Small intestine (tissue), 7 donors: ENCODE results near the gene DMXL2. TPM values are rescaled to one million over a fixed set of nuclear protein-coding genes. Genes with fewer than 3 reads are reported as not detected.
"Not testable (repeated sequence)": the region's sequence is repeated elsewhere in the genome, so short reads cannot be mapped to it uniquely, and the experiment has no call there.

Source experiments
- DNase-seq, 2 donors: peaks; one replicate each; pipeline versions ENCODE4 v3.0.0 to v3.0.0-alpha.2; 2013
- FAIRE-seq: peaks from 2 replicates; lab custom pipeline; 2012; peaks lifted over from hg19 to GRCh38; lab: Jason Lieb, UNC
- H3K27ac ChIP-seq, 3 donors: one replicate each; pipeline ENCODE4 v1.5.1; 2013; ENCODE audit warnings: low read length in 2 of 3, mild to moderate bottlenecking in 2 of 3, control low read depth in 1 of 3, inconsistent platforms in 1 of 3, low read depth in 1 of 3, moderate library complexity in 1 of 3
- H3K27me3 ChIP-seq, 3 donors: one replicate each; pipeline ENCODE4 v1.6.1; 2013; ENCODE audit warnings: low read length in 3 of 3, inconsistent platforms in 1 of 3; ENCODE audit not compliant: control insufficient read depth in 3 of 3, insufficient read depth in 3 of 3
- H3K36me3 ChIP-seq, 3 donors: one replicate each; pipeline ENCODE4 v1.6.1; 2013; ENCODE audit warnings: low read length in 3 of 3, inconsistent platforms in 1 of 3, low read depth in 1 of 3, mild to moderate bottlenecking in 1 of 3, moderate library complexity in 1 of 3; ENCODE audit not compliant: control insufficient read depth in 3 of 3, insufficient read depth in 2 of 3
- H3K4me1 ChIP-seq, 3 donors: one replicate each; pipeline ENCODE4 v1.6.1; 2013; ENCODE audit warnings: low read length in 2 of 3, inconsistent platforms in 1 of 3, low read depth in 1 of 3, mild to moderate bottlenecking in 1 of 3, moderate library complexity in 1 of 3; ENCODE audit not compliant: control insufficient read depth in 3 of 3, insufficient read depth in 2 of 3
- H3K4me3 ChIP-seq, 3 donors: one replicate each; pipeline ENCODE4 v1.5.1; 2013; ENCODE audit warnings: low read length in 3 of 3, control low read depth in 1 of 3, inconsistent platforms in 1 of 3, low read depth in 1 of 3, mild to moderate bottlenecking in 1 of 3, moderate library complexity in 1 of 3
- H3K9me3 ChIP-seq, 2 donors: one replicate each; pipeline ENCODE4 v1.6.1; 2013; ENCODE audit warnings: low read depth in 1 of 2, low read length in 1 of 2; ENCODE audit not compliant: control insufficient read depth in 2 of 2, insufficient read depth in 1 of 2
- WGBS, 3 donors: extraction: QIAGEN DNeasy Blood & Tissue Kit; methylation state at CpG; one replicate each; pipeline ENCODE4 v1.1.7; 2013; 5-methylcytosine and 5-hydroxymethylcytosine counted together
- polyA plus RNA-seq, 4 donors: library from polyadenylated mRNA; stranded (reverse) in 3 of 4; unstranded in 1 of 4; fragments of 200-250 nt in 3 of 4; fragments of 120-200 nt in 1 of 4; gene quantifications; one replicate each; pipeline versions ENCODE4 v1.2.1 to v1.2.3, GENCODE V29; 2013
- donor health status: healthy with polysubstance abuse.
- donor health status: control.
- donor health status: control.
- donor health status: Bipolar disorder and iron deficiency.
- donor health status: healthy.

Gene DMXL2
- polyA plus RNA-seq, 4 donors: 24.5 to 58.4 (median 42.6) TPM

DNA sequence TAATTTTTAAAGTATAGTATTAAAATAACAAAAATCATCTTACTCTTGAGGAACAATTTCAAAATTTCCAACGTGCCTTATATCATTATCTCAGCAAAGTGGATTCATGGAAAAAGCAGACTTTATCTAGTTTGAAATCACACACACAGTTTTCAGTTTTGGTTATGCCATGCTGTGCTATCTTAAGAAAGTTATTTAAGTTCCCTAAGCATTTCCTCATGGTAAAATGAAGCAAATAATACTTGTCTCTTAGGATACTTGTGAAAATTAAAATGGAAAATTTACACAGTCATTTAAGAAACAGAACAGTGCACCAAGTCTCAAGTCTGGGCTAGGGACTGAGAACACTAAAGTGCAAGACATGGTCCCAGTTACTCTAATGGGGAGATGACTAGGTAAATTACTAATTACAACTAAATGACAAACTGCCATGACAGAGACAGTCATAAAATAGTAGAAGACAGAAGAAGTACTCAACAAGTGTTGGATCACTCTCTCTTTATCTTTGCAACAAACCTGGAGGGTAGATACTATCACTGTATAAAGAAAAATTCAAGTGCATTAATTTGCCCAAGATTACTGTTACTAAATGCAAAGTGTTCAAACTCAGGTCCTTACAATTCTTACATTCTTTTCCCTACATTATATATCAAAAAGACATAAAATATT, 44.8 kb downstream of the DMXL2 start:
- Histone ChIP-seq H3K27me3 (no peaks in the 10 kb centered on the region), H3K4me1 (no peaks in the 10 kb centered on the region), H3K36me3 (no peaks in the 10 kb centered on the region), H3K4me3 (no peak overlapping the region), H3K27ac (no peak overlapping the region), H3K9me3 (no peaks in the 10 kb centered on the region)
- 60 to 79% (median 73%) methylated on average over 1 of the region's 1 CpG for WGBS, 3 donors
- DNase-seq (no peak), FAIRE-seq (no peak)

DNA sequence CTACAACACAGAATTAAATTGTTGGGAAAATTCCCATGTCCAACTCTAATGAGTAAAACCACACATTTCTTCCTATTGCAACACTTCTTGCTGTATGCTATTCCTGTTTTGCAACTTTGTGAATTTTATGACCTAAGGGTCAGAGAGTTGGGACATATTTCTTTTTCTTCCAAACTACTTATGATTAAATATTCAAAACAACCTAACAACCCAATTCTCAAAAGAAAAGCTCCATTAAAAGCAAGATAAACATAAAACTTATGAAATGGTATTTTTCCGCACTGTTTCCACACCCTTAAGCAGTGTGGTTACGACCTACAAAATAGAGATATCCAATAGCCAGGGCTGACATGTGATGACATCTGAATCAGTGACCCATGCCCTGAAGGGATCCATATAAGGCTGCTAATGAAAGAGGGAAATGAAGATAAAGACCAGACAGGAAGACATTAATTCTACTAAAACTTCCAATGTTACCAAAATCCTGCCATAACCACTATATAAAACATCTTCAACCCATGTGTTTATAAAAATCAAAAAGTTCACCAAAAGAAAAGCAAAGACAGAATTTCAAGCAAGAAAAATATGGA, 45.6 kb downstream of the DMXL2 start:
- DNase-seq (peak; percentile 15 to 67), FAIRE-seq (no peak)
- no peaks in the 10 kb centered on the region for H3K4me1 ChIP-seq
- no peaks in the 10 kb centered on the region for H3K9me3 ChIP-seq
- H3K4me3 ChIP-seq: no peak overlapping the region
- no peaks in the 10 kb centered on the region for H3K36me3 ChIP-seq
- H3K27ac ChIP-seq: peak overlapping the region in 1 of 3 donors; percentile 58
- no peaks in the 10 kb centered on the region for H3K27me3 ChIP-seq
- WGBS, 3 donors: 74 to 92% (median 82%) methylated on average over 2 of the region's 2 CpGs

DNA sequence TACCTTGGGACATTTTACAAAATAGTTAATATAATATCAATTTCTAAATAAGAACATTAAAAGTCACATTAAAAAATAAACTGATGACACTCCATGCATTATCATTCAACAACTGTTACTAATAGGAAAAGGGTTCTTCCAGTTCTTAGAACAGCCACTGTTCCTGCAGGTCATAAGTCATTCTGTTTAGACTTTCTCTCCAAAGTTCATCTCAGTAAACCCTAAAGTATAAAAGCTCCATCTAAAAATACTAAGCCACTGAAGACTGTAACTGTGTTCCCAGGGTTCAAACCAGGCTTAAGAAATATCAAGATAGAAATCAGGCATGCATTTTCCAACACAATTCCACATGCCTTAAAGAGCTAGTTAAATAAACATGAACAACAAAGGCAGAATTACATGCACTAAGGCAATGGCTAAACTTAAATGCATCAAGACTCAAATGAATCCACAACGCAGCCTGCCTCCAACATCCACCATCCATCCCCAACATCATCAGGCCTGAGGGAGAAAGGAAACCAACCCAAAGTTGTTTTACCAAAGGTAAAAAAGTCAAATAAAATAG, 46.2 kb downstream of the DMXL2 start:
- Histone ChIP-seq H3K9me3 (no peaks in the 10 kb centered on the region), H3K27me3 (no peaks in the 10 kb centered on the region), H3K36me3 (no peaks in the 10 kb centered on the region), H3K4me1 (no peaks in the 10 kb centered on the region), H3K27ac (peak overlapping the region in 1 of 3 donors; percentile 52), H3K4me3 (no peak overlapping the region)
- DNase-seq: no peak
- no peak for FAIRE-seq
- WGBS, 3 donors: 95 to 100% (median 97%) methylated on average over 1 of the region's 1 CpG

DNA sequence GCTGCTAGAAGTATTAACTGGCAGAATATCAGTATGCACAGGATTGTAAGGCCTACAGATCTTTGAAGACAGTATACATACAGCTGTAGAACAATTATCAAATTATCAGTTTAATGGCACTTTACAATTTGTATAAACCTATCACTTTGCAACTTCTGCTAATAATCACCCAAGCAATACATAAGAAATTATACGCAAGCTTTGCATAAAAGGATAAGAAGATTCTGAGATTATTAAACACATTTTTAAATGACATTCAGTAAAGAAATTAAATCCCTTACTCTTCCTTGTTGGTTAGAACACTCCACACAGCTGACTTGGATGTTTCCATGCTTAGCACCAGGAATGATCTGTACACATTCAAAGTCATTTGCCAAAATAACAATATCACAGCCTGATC, 46.8 kb downstream of the DMXL2 start:
- 94 to 100% (median 96%) methylated on average over 1 of the region's 1 CpG for WGBS, 3 donors
- no peaks in the 10 kb centered on the region for H3K4me1 ChIP-seq
- FAIRE-seq (no peak), DNase-seq (no peak)
- H3K36me3 ChIP-seq: no peaks in the 10 kb centered on the region
- H3K9me3 ChIP-seq: no peaks in the 10 kb centered on the region
- H3K4me3 ChIP-seq: no peak overlapping the region
- H3K27me3 ChIP-seq: no peaks in the 10 kb centered on the region
- H3K27ac ChIP-seq: no peak overlapping the region

DNA sequence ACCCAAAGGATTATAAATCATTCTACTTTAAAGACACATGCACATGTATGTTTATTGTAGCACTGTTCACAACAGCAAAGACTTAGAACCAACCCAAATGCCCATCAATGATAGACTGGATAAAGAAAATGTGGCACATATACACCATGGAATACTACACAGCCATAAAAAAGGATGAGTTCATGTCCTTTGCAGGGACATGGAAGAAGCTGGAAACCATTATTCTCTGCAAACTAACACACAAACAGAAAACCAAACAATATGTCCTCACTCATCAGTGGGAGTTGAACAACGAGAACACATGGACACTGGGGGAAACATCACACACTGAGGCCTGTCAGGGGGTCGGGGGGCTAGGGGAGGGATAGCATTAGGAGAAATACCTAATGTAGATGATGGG, 49.2 kb downstream of the DMXL2 start:
- not testable (repeated sequence) for H3K36me3 ChIP-seq, H3K27ac ChIP-seq, DNase-seq, H3K4me3 ChIP-seq, H3K9me3 ChIP-seq, FAIRE-seq, H3K4me1 ChIP-seq, H3K27me3 ChIP-seq
- WGBS, 3 donors: 84 to 93% (median 90%) methylated on average over 2 of the region's 2 CpGs

DNA sequence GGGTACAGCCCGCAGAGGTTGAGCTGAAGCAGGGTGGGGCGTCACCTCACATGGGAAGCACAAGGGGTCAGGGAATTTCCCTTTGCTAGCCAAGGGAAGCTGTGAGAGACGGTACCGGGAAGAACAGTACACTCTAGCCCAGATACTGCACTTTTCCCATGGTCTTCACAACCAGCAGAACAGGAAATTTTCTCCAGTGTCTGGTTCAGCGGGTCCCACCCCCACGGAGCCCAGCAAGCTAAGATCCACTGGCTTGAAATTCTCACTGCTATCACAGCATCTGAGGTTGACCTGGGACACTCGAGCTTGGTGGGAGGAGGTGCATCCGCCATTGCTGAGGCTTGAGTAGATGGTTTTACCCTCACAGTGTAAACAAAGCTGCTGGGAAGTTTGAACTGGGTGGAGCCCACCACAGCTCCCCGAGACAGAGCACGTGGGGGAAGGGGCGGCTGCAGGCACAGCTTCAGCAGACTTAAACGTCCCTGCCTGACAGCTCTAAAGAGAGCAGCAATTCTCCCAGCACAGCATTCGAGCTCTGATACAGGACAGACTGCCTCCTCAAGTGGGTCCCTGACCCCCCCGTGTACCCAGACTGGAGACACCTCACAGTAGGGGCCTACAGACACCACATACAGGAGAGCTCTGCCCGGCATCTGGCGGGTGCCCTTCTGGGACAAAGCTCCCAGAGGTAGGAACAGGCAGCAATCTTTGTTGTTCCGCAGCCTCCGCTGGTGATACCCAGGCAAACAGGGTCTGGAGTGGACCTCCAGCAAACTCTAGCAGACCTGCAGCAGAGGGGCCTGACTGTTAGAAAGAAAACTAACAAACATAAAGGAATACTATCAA, 53.4 kb downstream of the DMXL2 start:
- not testable (repeated sequence) for H3K4me3 ChIP-seq, H3K36me3 ChIP-seq, H3K27me3 ChIP-seq, DNase-seq, H3K4me1 ChIP-seq, FAIRE-seq, H3K27ac ChIP-seq, H3K9me3 ChIP-seq
- 71 to 79% (median 78%) methylated on average over 18 of the region's 18 CpGs for WGBS, 3 donors

DNA sequence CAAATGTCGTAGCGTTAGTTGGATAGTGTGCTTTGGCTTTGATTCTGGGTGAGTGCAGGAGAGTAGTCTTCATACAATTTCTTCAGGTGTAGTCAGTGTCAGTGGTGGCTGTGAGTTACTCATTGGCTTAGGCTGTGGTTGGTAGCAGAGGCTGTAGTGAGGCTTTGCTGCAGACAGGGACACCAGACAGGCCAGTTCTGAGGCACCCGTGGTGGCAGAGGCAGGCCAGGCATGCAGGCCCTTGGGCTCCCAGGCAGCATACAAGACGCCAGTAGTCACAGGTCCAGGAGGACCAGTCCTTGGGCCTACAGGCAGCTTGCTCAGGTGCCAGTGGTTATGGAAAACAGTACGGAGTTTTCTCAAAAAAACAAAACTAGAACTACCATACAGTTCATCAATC, 61.3 kb downstream of the DMXL2 start:
- Histone ChIP-seq H3K4me3 (no peak overlapping the region), H3K9me3 (no peaks in the 10 kb centered on the region), H3K36me3 (peaks cover 0 to 4% (median 0%) of the 10 kb centered on the region in 3 donors), H3K27ac (no peak overlapping the region), H3K4me1 (no peaks in the 10 kb centered on the region), H3K27me3 (no peaks in the 10 kb centered on the region)
- DNase-seq (no peak), FAIRE-seq (no peak)
- 75 to 94% (median 77%) methylated on average over 5 of the region's 5 CpGs for WGBS, 3 donors

DNA sequence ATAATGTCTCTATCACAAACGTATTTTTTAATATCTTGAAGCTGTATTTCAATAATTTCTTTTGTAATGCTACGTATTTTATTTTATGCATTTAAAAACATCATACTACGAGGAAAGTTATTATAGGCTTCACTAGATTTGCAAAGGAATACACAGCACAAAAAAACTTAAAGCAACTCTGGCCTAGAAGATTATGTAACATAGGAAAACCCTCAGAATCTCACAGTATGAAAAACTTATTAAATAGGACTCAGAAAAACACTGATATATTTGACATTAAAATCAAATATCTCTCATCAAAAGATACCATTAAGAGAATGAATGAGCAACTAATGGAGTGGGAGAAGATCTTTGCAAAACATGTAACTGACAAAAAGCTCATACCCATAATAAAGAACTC, 63.7 kb downstream of the DMXL2 start:
- Histone ChIP-seq H3K4me1 (no peaks in the 10 kb centered on the region), H3K4me3 (no peak overlapping the region), H3K9me3 (no peaks in the 10 kb centered on the region), H3K36me3 (peaks cover 0 to 4% (median 0%) of the 10 kb centered on the region in 3 donors), H3K27ac (no peak overlapping the region), H3K27me3 (no peaks in the 10 kb centered on the region)
- WGBS, 3 donors: 88 to 92% (median 90%) methylated on average over 3 of the region's 3 CpGs
- FAIRE-seq (no peak), DNase-seq (no peak)
